ENCODE results near the gene PTH1R.

DNA sequence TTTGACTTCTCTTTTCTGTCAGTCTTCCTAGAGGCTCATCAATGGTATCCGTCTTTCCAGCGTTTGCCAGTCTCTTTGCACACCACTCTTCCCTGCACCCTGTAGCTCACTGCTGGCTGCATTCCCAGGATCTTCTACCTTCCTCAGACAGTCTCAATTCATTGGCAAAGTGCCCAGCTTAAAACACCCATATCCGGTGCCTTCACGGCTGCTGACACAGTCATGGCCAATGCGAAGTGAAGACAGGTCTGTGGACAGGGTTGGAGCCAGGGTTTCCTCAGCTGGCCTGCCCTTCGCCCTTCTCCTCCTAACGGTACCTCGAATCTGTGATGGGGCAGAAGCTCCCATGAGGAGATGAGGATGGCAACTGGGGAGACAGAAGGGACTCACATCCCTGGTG lies 36.1 kb downstream of the PTH1R start:
- TF ChIP-seq, protein P1, sequence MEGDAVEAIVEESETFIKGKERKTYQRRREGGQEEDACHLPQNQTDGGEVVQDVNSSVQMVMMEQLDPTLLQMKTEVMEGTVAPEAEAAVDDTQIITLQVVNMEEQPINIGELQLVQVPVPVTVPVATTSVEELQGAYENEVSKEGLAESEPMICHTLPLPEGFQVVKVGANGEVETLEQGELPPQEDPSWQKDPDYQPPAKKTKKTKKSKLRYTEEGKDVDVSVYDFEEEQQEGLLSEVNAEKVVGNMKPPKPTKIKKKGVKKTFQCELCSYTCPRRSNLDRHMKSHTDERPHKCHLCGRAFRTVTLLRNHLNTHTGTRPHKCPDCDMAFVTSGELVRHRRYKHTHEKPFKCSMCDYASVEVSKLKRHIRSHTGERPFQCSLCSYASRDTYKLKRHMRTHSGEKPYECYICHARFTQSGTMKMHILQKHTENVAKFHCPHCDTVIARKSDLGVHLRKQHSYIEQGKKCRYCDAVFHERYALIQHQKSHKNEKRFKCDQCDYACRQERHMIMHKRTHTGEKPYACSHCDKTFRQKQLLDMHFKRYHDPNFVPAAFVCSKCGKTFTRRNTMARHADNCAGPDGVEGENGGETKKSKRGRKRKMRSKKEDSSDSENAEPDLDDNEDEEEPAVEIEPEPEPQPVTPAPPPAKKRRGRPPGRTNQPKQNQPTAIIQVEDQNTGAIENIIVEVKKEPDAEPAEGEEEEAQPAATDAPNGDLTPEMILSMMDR (IDR thresholded peaks at IDR 0.05), result no peak
- no peak for TF ChIP-seq POLR2A (IDR thresholded peaks at IDR 0.05)

All from esophagus squamous epithelium (tissue), 4 donors.